ENCODE results near the gene CYB5A.

The CYB5A gene

DNA sequence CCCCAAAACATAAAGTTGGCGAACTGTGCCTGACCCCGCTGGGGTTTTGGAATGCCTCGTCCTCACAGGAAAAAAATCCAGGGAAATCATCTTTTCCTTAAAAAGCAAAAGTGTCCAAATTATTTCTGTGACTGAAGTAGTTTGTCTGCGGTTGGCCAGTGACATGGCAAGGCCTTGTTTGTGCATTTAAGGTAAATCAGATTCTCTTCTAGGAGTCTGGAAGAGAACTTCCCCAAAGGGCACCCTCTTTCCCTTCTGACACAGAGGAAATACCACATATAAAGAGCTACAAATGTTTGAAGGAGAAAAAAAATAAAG is 737 bp upstream of the CYB5A start:
- no peaks in the 10 kb centered on the region for H3K36me3 ChIP-seq
- H3K27ac ChIP-seq, result no peak overlapping the region
- H3K4me3 ChIP-seq (ENCODE audit: low read depth in 1 of 2, low read length in 1 of 2), result peak overlapping the region; percentile 80 to 84
- H3K27me3 ChIP-seq, result peaks cover 22% of the 10 kb centered on the region
- peaks cover 15 to 16% of the 10 kb centered on the region in 2 experiments for H3K4me1 ChIP-seq (ENCODE audit: control insufficient read depth in 1 of 2, insufficient read depth in 1 of 2, low read depth in 1 of 2, low read length in 1 of 2)
- TF ChIP-seq, protein P1, sequence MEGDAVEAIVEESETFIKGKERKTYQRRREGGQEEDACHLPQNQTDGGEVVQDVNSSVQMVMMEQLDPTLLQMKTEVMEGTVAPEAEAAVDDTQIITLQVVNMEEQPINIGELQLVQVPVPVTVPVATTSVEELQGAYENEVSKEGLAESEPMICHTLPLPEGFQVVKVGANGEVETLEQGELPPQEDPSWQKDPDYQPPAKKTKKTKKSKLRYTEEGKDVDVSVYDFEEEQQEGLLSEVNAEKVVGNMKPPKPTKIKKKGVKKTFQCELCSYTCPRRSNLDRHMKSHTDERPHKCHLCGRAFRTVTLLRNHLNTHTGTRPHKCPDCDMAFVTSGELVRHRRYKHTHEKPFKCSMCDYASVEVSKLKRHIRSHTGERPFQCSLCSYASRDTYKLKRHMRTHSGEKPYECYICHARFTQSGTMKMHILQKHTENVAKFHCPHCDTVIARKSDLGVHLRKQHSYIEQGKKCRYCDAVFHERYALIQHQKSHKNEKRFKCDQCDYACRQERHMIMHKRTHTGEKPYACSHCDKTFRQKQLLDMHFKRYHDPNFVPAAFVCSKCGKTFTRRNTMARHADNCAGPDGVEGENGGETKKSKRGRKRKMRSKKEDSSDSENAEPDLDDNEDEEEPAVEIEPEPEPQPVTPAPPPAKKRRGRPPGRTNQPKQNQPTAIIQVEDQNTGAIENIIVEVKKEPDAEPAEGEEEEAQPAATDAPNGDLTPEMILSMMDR (IDR thresholded peaks at IDR 0.05), result no peak
- no peaks in the 10 kb centered on the region for H3K9me3 ChIP-seq

DNA sequence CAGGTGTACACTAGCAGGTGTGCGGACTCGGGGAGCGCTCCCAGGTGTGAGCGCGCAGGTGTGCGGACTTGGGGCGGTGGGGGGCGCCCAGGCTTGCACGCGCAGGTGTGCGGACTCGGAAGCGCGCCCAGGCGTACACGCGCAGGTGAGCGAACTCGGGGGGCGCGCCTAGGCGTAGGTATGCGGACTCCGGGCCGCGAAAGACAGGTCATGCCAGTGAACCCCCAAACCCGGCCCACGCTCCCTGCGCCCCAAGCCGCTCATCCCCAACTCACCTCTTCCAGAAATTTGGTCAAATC is 342 bp downstream of the CYB5A start:
- Histone ChIP-seq H3K27me3 (peaks cover 22% of the 10 kb centered on the region), H3K4me1 (ENCODE audit: control insufficient read depth in 1 of 2, insufficient read depth in 1 of 2, low read depth in 1 of 2, low read length in 1 of 2) (peaks cover 15 to 16% of the 10 kb centered on the region in 2 experiments), H3K9me3 (no peaks in the 10 kb centered on the region), H3K4me3 (ENCODE audit: low read depth in 1 of 2, low read length in 1 of 2) (peak overlapping the region; percentile 80 to 84), H3K36me3 (no peaks in the 10 kb centered on the region), H3K27ac (no peak overlapping the region)
- TF ChIP-seq, protein P1 (IDR thresholded peaks at IDR 0.05), result no peak

DNA sequence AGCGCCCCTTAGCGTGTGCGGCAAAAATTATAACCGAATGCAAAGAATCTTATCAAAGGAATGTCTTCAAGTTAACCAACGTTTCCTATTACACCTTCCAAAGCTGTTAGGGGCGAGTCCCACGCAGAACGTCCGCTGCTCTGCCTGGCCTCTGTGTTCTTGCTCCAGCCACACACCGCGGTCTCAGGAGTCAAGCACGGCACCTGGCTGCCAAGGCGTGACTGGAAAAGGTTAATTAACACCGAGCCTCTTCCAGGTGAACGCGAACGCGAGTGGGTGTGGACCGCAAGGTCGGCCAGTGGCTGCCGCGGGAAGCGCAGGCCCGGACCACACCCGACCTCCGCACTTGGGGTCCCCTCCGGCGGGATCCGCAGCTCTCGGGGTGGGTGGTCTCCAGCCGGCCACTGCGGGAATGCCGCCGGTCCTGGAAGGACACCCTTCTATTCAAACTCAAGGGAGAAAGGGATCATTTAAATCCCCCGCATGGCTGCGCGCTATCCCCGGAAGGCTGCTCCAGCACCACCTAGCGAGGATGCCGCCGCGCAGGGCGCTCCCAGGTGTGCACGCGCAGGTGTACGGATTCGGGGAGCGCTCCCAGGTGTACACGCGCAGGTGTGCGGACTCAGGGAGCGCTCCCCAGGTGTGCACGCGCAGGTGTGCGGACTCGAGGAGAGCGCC is 830 bp downstream of the CYB5A start:
- TF ChIP-seq, protein P1 (IDR thresholded peaks at IDR 0.05), result no peak
- H3K27me3 ChIP-seq, result peaks cover 22% of the 10 kb centered on the region
- no peaks in the 10 kb centered on the region for H3K36me3 ChIP-seq
- no peak overlapping the region for H3K27ac ChIP-seq
- peaks cover 15 to 16% of the 10 kb centered on the region in 2 experiments for H3K4me1 ChIP-seq (ENCODE audit: control insufficient read depth in 1 of 2, insufficient read depth in 1 of 2, low read depth in 1 of 2, low read length in 1 of 2)
- H3K9me3 ChIP-seq, result no peaks in the 10 kb centered on the region
- peak overlapping the region; percentile 80 to 84 for H3K4me3 ChIP-seq (ENCODE audit: low read depth in 1 of 2, low read length in 1 of 2)

DNA sequence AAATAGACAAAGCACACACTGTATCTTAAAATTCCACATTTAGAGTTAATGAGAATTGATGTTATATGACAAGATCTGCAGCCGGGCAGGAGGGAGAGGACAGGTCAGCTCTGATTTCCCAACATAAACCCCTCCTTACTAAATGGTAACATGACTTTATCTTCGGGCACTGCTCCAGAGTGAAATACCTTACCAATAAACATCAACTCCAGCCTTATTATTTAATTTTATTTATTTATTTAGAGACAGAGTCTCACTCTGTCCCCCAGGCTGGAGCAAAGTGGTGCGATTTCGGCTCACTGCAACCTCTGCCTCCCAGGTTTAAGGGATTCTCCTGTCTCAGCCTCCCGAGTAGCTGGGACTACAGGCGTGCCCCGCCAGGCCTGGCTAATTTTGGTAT is 1.7 kb downstream of the CYB5A start:
- H3K27me3 ChIP-seq, result peaks cover 22% of the 10 kb centered on the region
- H3K4me3 ChIP-seq (ENCODE audit: low read depth in 1 of 2, low read length in 1 of 2), result no peak overlapping the region
- TF ChIP-seq, protein P1 (IDR thresholded peaks at IDR 0.05), result no peak
- no peaks in the 10 kb centered on the region for H3K36me3 ChIP-seq
- H3K9me3 ChIP-seq, result no peaks in the 10 kb centered on the region
- H3K4me1 ChIP-seq (ENCODE audit: control insufficient read depth in 1 of 2, insufficient read depth in 1 of 2, low read depth in 1 of 2, low read length in 1 of 2), result peaks cover 15 to 16% of the 10 kb centered on the region in 2 experiments
- H3K27ac ChIP-seq, result no peak overlapping the region

DNA sequence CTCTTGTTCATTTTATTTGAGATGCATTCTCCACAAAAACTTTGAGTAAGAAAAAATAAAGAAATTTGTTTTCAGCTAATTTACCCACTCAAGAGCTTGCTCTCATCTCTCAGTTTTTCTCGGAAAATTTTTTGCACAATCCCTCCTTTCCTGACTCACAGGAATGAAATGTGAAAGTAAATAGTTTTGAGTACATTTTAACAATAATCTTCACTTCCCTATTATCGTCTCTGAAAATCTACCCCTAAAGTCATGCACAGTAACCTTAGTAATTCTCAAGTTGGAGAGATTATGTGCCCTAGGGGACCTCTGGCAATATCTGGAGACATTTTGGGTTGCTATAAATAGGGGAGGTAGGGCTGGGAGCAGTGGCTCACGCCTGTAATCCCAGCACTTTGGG is 2.6 kb downstream of the CYB5A start:
- H3K4me3 ChIP-seq (ENCODE audit: low read depth in 1 of 2, low read length in 1 of 2), result no peak overlapping the region
- H3K36me3 ChIP-seq, result no peaks in the 10 kb centered on the region
- no peak overlapping the region for H3K27ac ChIP-seq
- H3K9me3 ChIP-seq, result no peaks in the 10 kb centered on the region
- H3K4me1 ChIP-seq (ENCODE audit: control insufficient read depth in 1 of 2, insufficient read depth in 1 of 2, low read depth in 1 of 2, low read length in 1 of 2), result peaks cover 15 to 16% of the 10 kb centered on the region in 2 experiments
- H3K27me3 ChIP-seq, result peaks cover 22% of the 10 kb centered on the region
- TF ChIP-seq, protein P1 (IDR thresholded peaks at IDR 0.05), result no peak

DNA sequence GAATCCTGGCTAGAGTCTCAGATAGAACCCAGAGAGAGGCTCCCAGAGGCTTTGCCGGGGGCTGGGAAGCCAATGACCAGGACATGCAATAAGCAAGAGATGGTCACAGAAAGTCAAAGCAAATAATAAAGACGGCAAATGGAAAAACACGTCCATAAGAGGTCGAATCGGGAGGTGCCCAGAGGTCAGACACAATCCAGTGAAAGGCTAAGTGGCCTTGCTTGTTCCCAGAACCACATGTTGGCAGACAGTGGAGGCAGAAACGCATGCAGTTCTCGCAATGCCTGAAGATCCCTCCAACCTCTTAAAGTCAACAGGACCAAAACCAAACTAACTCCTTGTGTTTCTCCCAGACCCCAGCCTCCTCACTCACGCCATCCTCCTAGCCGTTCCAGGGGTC is 3.0 kb downstream of the CYB5A start:
- H3K9me3 ChIP-seq, result no peaks in the 10 kb centered on the region
- no peaks in the 10 kb centered on the region for H3K36me3 ChIP-seq
- H3K27me3 ChIP-seq, result peaks cover 22% of the 10 kb centered on the region
- H3K4me3 ChIP-seq (ENCODE audit: low read depth in 1 of 2, low read length in 1 of 2), result no peak overlapping the region
- H3K27ac ChIP-seq, result no peak overlapping the region
- peaks cover 15 to 16% of the 10 kb centered on the region in 2 experiments for H3K4me1 ChIP-seq (ENCODE audit: control insufficient read depth in 1 of 2, insufficient read depth in 1 of 2, low read depth in 1 of 2, low read length in 1 of 2)
- TF ChIP-seq, protein P1 (IDR thresholded peaks at IDR 0.05), result no peak
